Fibroblast of lung (primary cell): Measurements from ENCODE around the gene GPC3.

Experiments used
- EZH2 ChIP-seq: IDR thresholded peaks from 2 replicates; pipeline ENCODE4 v1.5.1; 2012; ENCODE audit warnings: low read length, control low read depth, mild to moderate bottlenecking; ENCODE audit errors: missing control alignments
- TF ChIP-seq, protein P1 (sequence below), 2 donors: IDR thresholded peaks in 1 of 2; conservative IDR thresholded peaks in 1 of 2; 1 replicate in 1 of 2; 2 replicates in 1 of 2; pipeline ENCODE4 v1.5.1; 2011 to 2012; ENCODE audit warnings: low read length in 2 of 2, control low read depth in 1 of 2, inconsistent platforms in 1 of 2, low read depth in 1 of 2, mild to moderate bottlenecking in 1 of 2

GRCh38 chrX:133580625-133581024 lies 404.8 kb downstream of the GPC3 start:
- TF ChIP-seq, protein P1, sequence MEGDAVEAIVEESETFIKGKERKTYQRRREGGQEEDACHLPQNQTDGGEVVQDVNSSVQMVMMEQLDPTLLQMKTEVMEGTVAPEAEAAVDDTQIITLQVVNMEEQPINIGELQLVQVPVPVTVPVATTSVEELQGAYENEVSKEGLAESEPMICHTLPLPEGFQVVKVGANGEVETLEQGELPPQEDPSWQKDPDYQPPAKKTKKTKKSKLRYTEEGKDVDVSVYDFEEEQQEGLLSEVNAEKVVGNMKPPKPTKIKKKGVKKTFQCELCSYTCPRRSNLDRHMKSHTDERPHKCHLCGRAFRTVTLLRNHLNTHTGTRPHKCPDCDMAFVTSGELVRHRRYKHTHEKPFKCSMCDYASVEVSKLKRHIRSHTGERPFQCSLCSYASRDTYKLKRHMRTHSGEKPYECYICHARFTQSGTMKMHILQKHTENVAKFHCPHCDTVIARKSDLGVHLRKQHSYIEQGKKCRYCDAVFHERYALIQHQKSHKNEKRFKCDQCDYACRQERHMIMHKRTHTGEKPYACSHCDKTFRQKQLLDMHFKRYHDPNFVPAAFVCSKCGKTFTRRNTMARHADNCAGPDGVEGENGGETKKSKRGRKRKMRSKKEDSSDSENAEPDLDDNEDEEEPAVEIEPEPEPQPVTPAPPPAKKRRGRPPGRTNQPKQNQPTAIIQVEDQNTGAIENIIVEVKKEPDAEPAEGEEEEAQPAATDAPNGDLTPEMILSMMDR (conservative IDR thresholded peaks at IDR 0.05 in 1 of 2, IDR thresholded peaks at IDR 0.05 in 1 of 2; ENCODE audit: low read depth in 1 of 2, low read length in 2 of 2): no peak
- no peak for TF ChIP-seq EZH2
